Ishikawa (cell line): ENCODE data around the gene ATG9A.

Experiments used
- CEBPB ChIP-seq: IDR thresholded peaks from 2 replicates; pipeline ENCODE4 v1.6.1; 2012
- CREB1 ChIP-seq: IDR thresholded peaks from 2 replicates; pipeline ENCODE4 v1.6.1; 2012; ENCODE audit warnings: low read depth
- EGR1 ChIP-seq: IDR thresholded peaks from 2 replicates; pipeline ENCODE4 v1.6.1; 2012
- EP300 ChIP-seq: IDR thresholded peaks from 2 replicates; pipeline ENCODE4 v1.6.1; 2012; ENCODE audit warnings: borderline replicate concordance
- FOXM1 ChIP-seq: IDR thresholded peaks from 2 replicates; pipeline ENCODE4 v1.6.1; 2012; ENCODE audit warnings: low read depth, borderline replicate concordance
- NFIC ChIP-seq: IDR thresholded peaks from 2 replicates; pipeline ENCODE4 v1.6.1; 2012
- RAD21 ChIP-seq: IDR thresholded peaks from 2 replicates; pipeline ENCODE4 v1.6.1; 2012; ENCODE audit warnings: low read depth
- TAF1 ChIP-seq: IDR thresholded peaks from 2 replicates; pipeline ENCODE4 v1.6.1; 2012; ENCODE audit warnings: low read depth, mild to moderate bottlenecking
- TCF12 ChIP-seq: IDR thresholded peaks from 2 replicates; pipeline ENCODE4 v1.6.1; 2012; ENCODE audit warnings: low read depth
- TEAD4 ChIP-seq: IDR thresholded peaks from 2 replicates; pipeline ENCODE4 v1.6.1; 2012
- YY1 ChIP-seq: IDR thresholded peaks from 2 replicates; pipeline ENCODE4 v1.6.1; 2012; ENCODE audit warnings: low read depth
- ZBTB7A ChIP-seq: IDR thresholded peaks from 2 replicates; pipeline ENCODE4 v1.6.1; 2012; ENCODE audit warnings: low read depth
- TF ChIP-seq, protein P1 (sequence below): IDR thresholded peaks from 2 replicates; pipeline ENCODE4 v1.6.1; 2012; ENCODE audit warnings: low read depth, mild to moderate bottlenecking
- TF ChIP-seq, protein P2 (sequence below): IDR thresholded peaks from 2 replicates; pipeline ENCODE4 v1.6.1; 2012
- TF ChIP-seq, protein P3 (sequence below): IDR thresholded peaks from 2 replicates; pipeline ENCODE4 v1.6.1; 2012

Gene ATG9A

DNA sequence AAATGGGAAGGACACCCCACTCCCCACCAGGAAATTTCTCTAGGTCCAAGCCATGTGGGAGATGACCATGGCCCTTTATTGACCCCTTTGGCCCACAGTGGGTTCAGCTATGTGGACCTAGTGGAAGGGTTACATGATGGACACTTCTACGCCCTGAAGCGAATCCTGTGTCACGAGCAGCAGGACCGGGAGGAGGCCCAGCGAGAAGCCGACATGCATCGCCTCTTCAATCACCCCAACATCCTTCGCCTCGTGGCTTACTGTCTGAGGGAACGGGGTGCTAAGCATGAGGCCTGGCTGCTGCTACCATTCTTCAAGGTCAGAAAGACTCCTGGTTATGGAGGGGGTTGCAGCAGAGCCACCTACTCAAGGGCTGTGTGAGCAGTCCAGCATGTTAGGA lies 17.1 kb upstream of the ATG9A start:
- TF ChIP-seq YY1 (no peak), CREB1 (no peak), TEAD4 (no peak)
- TF ChIP-seq, protein P1, sequence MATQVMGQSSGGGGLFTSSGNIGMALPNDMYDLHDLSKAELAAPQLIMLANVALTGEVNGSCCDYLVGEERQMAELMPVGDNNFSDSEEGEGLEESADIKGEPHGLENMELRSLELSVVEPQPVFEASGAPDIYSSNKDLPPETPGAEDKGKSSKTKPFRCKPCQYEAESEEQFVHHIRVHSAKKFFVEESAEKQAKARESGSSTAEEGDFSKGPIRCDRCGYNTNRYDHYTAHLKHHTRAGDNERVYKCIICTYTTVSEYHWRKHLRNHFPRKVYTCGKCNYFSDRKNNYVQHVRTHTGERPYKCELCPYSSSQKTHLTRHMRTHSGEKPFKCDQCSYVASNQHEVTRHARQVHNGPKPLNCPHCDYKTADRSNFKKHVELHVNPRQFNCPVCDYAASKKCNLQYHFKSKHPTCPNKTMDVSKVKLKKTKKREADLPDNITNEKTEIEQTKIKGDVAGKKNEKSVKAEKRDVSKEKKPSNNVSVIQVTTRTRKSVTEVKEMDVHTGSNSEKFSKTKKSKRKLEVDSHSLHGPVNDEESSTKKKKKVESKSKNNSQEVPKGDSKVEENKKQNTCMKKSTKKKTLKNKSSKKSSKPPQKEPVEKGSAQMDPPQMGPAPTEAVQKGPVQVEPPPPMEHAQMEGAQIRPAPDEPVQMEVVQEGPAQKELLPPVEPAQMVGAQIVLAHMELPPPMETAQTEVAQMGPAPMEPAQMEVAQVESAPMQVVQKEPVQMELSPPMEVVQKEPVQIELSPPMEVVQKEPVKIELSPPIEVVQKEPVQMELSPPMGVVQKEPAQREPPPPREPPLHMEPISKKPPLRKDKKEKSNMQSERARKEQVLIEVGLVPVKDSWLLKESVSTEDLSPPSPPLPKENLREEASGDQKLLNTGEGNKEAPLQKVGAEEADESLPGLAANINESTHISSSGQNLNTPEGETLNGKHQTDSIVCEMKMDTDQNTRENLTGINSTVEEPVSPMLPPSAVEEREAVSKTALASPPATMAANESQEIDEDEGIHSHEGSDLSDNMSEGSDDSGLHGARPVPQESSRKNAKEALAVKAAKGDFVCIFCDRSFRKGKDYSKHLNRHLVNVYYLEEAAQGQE = no peak
- TF ChIP-seq, protein P2, sequence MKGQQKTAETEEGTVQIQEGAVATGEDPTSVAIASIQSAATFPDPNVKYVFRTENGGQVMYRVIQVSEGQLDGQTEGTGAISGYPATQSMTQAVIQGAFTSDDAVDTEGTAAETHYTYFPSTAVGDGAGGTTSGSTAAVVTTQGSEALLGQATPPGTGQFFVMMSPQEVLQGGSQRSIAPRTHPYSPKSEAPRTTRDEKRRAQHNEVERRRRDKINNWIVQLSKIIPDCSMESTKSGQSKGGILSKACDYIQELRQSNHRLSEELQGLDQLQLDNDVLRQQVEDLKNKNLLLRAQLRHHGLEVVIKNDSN = no peak

DNA sequence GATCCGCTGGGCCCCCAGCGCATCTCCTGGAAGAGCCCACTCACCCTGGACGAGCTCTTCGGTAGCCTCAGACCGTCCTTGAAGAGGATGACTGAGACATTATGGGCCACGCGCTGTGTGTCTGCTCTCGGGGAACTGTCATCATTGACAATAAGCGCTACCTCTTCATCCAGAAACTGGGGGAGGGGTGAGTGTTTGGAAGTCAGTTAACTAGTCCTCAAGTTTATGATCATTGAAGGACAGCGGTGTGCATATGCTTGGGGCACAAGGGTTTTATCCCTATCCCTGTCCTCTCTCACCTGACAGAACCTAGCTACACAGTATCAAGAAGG lies 16.4 kb upstream of the ATG9A start:
- TF ChIP-seq TCF12 (no peak), CREB1 (no peak), ZBTB7A (no peak), EP300 (no peak), CEBPB (no peak), FOXM1 (no peak), RAD21 (no peak), TEAD4 (no peak), NFIC (no peak), TAF1 (no peak), YY1 (no peak), EGR1 (no peak)
- TF ChIP-seq, protein P3, sequence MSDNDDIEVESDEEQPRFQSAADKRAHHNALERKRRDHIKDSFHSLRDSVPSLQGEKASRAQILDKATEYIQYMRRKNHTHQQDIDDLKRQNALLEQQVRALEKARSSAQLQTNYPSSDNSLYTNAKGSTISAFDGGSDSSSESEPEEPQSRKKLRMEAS = no peak
- TF ChIP-seq, protein P2 = no peak
- TF ChIP-seq, protein P1 = no peak

DNA sequence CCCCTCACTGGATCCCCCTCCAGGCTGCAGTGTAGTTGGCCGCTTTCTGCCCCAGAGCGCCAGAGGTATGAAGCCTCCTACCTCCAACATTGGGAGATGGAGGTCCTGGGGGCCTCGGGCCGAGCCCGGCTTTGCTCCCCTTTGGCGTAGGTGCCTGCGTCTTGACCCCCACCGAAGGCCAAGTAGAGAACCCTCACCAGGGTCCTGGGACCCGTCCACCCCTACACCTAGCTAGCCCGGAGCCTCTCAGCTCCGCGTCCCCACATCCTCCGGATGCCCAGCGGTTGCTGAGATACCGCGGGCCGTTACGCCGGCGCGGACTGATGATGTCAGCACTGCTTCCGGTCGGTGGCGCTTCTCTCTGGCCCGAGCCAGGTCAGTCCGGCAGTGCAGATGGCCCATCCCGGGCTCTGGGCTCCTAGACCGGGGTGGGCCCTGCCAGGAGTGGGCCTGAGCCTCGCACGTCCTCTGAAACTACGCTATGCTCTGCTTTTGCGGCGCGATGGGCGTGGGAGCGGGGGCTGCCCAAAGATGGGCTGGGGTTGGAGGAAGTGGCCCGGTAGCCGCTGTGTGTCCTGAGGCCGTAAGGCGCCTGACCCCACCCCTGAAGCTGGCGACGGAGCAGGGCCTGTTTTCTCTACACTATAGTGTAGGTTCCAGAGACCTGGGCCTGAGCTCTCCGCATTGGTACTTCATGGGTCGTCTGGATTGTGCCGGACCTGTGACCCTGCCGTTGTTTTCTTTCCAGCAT lies 15.9 kb upstream of the ATG9A start, which contains the start of the genes GLB1L and STK16:
TSS of gene GLB1L (minus strand) at position 297 of the 751 bp plus-strand sequence. CDS start 1,871 bp downstream, outside the sequence.
TSS of gene STK16 (plus strand) at position 332 of the 751 bp plus-strand sequence. CDS start 521 bp downstream, outside the sequence.
- TF ChIP-seq EGR1 (no peak), YY1 (0 out of 2 replicates have a peak, but pooled peaks have one; percentile 17), FOXM1 (no peak), RAD21 (0 out of 2 replicates have a peak, but pooled peaks have one; percentile 3), ZBTB7A (no peak), NFIC (no peak), TAF1 (peak; percentile 66), CEBPB (no peak), TEAD4 (no peak), TCF12 (no peak), CREB1 (peak; percentile 87), EP300 (no peak)
- TF ChIP-seq, protein P2 = no peak
- TF ChIP-seq, protein P1 = no peak
- TF ChIP-seq, protein P3 = no peak

DNA sequence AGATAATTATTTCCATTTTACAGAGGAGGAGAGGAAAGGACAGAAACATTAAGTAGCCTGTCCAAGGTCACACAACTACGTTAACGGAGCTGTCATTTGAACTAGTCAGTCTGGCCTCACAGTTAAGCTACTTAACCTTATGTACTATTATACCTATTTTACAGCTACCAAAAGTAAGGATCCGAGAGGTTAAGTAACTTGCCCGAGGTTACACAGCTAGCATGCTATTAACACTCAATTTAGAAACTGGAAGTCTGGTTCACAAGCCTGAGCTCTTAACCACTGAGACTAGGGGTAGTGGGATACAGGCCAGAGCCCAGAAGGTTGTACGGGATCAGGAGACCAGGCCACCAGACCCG lies 15.3 kb upstream of the ATG9A start:
- no peak for TF ChIP-seq TCF12
- TF ChIP-seq YY1 = no peak
- no peak for TF ChIP-seq EGR1
- no peak for TF ChIP-seq NFIC
- TF ChIP-seq, protein P3 = no peak
- TF ChIP-seq, protein P2 = no peak
- no peak for TF ChIP-seq TEAD4
- no peak for TF ChIP-seq RAD21
- no peak for TF ChIP-seq CREB1
- TF ChIP-seq, protein P1 = no peak
- TF ChIP-seq TAF1 = no peak
- no peak for TF ChIP-seq FOXM1
